HEK293T (cell line): ENCODE results near the gene TMEM256.

Experiments used
- BHLHE40 ChIP-seq: fragments of 450-650 bp; IDR thresholded peaks from 2 replicates; pipeline ENCODE4 v1.6.1; 2016; ENCODE audit warnings: mild to moderate bottlenecking, moderate library complexity, borderline replicate concordance
- FOXK2 ChIP-seq: fragments of 450-650 bp; IDR thresholded peaks from 2 replicates; pipeline ENCODE4 v1.6.1; 2016; ENCODE audit warnings: mild to moderate bottlenecking
- FOXM1 ChIP-seq: fragments of 450-650 bp; IDR thresholded peaks from 2 replicates; pipeline ENCODE4 v1.6.1; 2017; ENCODE audit warnings: mild to moderate bottlenecking, borderline replicate concordance
- HDGF ChIP-seq: fragments of 450-650 bp; IDR thresholded peaks from 2 replicates; pipeline ENCODE4 v1.6.1; 2017; ENCODE audit warnings: antibody characterized with exemption, borderline replicate concordance
- NFRKB ChIP-seq: fragments of 450-650 bp; IDR thresholded peaks from 2 replicates; pipeline ENCODE4 v1.6.1; 2016; ENCODE audit warnings: mild to moderate bottlenecking, moderate library complexity

DNA sequence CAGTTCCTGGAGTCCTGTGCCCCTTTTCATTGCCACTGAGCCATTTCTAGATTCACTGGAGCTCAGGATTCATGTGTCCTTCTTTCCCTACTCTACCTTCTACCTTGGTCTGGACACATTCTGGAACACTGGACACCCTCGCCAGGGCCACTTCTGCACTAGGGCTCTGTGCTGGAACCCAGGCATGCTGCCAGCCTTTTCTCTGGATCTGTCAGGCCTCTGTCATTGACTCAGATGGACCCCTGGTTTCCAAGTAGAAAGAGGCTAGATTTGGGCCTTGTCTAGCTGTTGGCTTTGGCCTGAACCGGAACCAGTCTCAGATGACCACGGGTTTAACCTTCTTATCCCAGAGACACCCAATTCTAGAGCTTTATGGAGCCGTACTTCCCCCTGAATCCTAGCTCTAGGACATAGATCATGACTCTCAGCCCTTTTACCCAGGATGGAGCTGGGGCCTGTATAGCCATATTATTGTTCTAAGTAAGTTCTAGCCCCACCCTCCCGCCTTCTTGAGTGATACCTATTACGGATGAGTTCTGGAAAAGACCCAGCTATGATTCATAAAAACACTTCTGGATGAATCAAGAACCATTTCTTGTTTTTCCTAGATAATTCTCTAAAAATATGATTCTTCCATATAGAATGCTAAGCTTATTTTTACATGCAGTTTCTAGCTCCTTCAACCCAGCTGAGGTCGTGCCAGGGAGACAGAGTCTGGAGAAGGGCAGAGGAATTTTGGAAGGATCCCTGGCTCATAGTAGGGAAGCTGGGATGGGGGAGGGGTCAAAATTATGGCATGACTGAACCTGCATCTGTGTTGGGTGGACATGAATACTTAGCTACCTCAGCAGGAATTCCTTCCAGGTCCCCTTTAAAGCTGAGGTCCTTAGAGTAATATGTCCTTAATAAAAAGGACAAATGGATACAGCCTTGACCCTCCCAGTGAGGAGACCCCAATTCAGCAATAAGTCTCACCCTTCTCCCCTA, 39.9 kb upstream of the TMEM256 start:
- TF ChIP-seq FOXK2 (no peak), FOXM1 (no peak), HDGF (no peak), BHLHE40 (no peak), NFRKB (no peak)
